GM15510 (cell line): ENCODE measurements around the gene NPR2.

Experiments
- POLR2A ChIP-seq: IDR thresholded peaks from 3 replicates; pipeline ENCODE4 v1.6.1; 2011; ENCODE audit warnings: borderline replicate concordance; ENCODE audit not compliant: insufficient read length; ENCODE audit errors: extremely low read depth

NPR2 gene

GRCh38 chr9:35829764-35830096, 38.3 kb downstream of the NPR2 start:
- TF ChIP-seq POLR2A = no peak

- no peak for TF ChIP-seq POLR2A
Measured at GRCh38 chr9:35831040-35831439, 39.6 kb downstream of the NPR2 start.

- TF ChIP-seq POLR2A = no peak
Measured at GRCh38 chr9:35832814-35833213, 41.4 kb downstream of the NPR2 start.

GRCh38 chr9:35834260-35835215, 43.1 kb downstream of the NPR2 start:
- no peak for TF ChIP-seq POLR2A

- no peak for TF ChIP-seq POLR2A
Measured at GRCh38 chr9:35835216-35835632, 43.8 kb downstream of the NPR2 start.

GRCh38 chr9:35835766-35836165, 44.4 kb downstream of the NPR2 start:
- no peak for TF ChIP-seq POLR2A

GRCh38 chr9:35836595-35836994, 45.2 kb downstream of the NPR2 start:
- TF ChIP-seq POLR2A = no peak

- no peak for TF ChIP-seq POLR2A
Measured at GRCh38 chr9:35839926-35840325, 48.5 kb downstream of the NPR2 start.

- TF ChIP-seq POLR2A = no peak
Measured at GRCh38 chr9:35840881-35841644, 49.7 kb downstream of the NPR2 start.

- TF ChIP-seq POLR2A = no peak
Measured at GRCh38 chr9:35841645-35841900, 50.2 kb downstream of the NPR2 start.

GRCh38 chr9:35842020-35842745, 50.8 kb downstream of the NPR2 start:
- TF ChIP-seq POLR2A = no peak

- no peak for TF ChIP-seq POLR2A
Measured at GRCh38 chr9:35842795-35843194, 51.4 kb downstream of the NPR2 start.

GRCh38 chr9:35844628-35845270, 53.4 kb downstream of the NPR2 start:
- no peak for TF ChIP-seq POLR2A

GRCh38 chr9:35845824-35846771, 54.7 kb downstream of the NPR2 start:
- TF ChIP-seq POLR2A = no peak
